ENCODE measurements around the gene KRTAP19-7.
A peak's percentile ranks its signal among the peaks of the same experiment; 100 is the strongest.

The KRTAP19-7 gene

GRCh38 chr21:30561957-30562356, 843 bp upstream of the KRTAP19-7 start:
- CTCF ChIA-PET: no interaction called here
- POLR2A ChIA-PET (ENCODE audit: low non-redundant PET): no interaction called here
- TF ChIP-seq CTCF (conservative IDR thresholded peaks at IDR 0.05; ENCODE audit: low read depth): no peak
- no peak overlapping the region for H3K27ac ChIP-seq
- DNase-seq (ENCODE audit: low spot score): no peak

GRCh38 chr21:30555095-30555494, 6.0 kb downstream of the KRTAP19-7 start:
- no peak for TF ChIP-seq CTCF (conservative IDR thresholded peaks at IDR 0.05; ENCODE audit: low read depth)
- ChIA-PET CTCF (no interaction called here), POLR2A (ENCODE audit: low non-redundant PET) (no interaction called here)
- H3K27ac ChIP-seq: no peak overlapping the region
- DNase-seq (ENCODE audit: low spot score): no peak

GRCh38 chr21:30552782-30553181, 8.3 kb downstream of the KRTAP19-7 start:
- no peak for DNase-seq (ENCODE audit: low spot score)
- TF ChIP-seq CTCF (conservative IDR thresholded peaks at IDR 0.05; ENCODE audit: low read depth): no peak
- ChIA-PET POLR2A (ENCODE audit: low non-redundant PET) (no interaction called here), CTCF (no interaction called here)
- H3K27ac ChIP-seq: no peak overlapping the region

- POLR2A ChIA-PET (ENCODE audit: low non-redundant PET): no interaction called here
- CTCF ChIA-PET: interaction anchor here (0.7 kb wide), 1 partner anchor 108 kb away, joined by 4 read pairs; no protein-coding TSS in a partner anchor
- DNase-seq (ENCODE audit: low spot score): no peak
- no peak for TF ChIP-seq CTCF (conservative IDR thresholded peaks at IDR 0.05; ENCODE audit: low read depth)
- no peak within 1 kb of the TSS for H3K27ac ChIP-seq
Observed at GRCh38 chr21:30541764-30542163, 19.4 kb downstream of the KRTAP19-7 start, which contains the start of gene KRTAP19-6. Gene KRTAP19-6 (minus strand): TSS chr21:30541864. CDS start chr21:30541833, 31 bp downstream.

DNA sequence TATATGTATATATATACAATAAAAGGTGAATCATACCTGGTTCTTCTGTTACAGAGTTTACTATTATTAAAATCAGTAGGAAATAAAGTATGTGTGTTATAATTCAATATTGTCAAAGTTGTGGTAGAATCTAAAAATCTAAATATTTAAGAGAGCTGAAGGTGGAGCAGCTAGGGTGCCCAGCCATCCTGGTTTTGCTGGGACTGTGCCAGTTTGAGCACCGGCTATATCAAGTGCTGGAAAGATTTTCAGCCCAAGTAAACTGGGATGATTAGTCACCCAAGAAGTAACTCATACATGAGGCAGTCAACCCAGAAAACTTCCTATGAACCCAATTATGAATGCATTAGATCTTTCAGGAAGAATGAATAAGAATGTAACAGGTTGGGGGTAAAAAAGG, 42.2 kb downstream of the KRTAP19-7 start:
- no peak for TF ChIP-seq CTCF (conservative IDR thresholded peaks at IDR 0.05; ENCODE audit: low read depth)
- CTCF ChIA-PET: no interaction called here
- H3K27ac ChIP-seq: no peak overlapping the region
- peak; percentile 1 for DNase-seq (ENCODE audit: low spot score)
- POLR2A ChIA-PET (ENCODE audit: low non-redundant PET): no interaction called here

DNA sequence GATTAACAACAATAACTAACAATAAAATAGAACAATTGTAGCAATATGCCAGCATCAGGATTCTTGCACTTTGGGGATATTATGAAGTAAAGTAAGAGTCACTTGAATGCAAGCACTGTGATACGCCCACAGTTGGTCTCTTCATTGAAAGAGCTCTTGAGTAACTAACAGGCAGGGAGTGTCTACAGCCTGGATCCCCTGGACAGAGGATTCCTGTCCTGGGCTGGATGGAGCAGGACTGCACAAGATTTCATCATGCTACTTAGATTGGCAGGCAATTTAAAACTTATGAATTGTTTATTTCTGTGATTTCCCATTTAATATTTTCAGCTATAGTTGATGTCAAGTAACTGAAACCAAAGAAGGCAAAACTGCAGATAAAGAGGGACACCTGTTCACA, 45.4 kb downstream of the KRTAP19-7 start:
- ChIA-PET POLR2A (ENCODE audit: low non-redundant PET) (no interaction called here), CTCF (interaction anchor here (1.2 kb wide), 1 partner anchor 11 kb away, joined by 4 read pairs; no protein-coding TSS in a partner anchor)
- no peak for TF ChIP-seq CTCF (conservative IDR thresholded peaks at IDR 0.05; ENCODE audit: low read depth)
- no peak for DNase-seq (ENCODE audit: low spot score)
- H3K27ac ChIP-seq: no peak overlapping the region
